WERI-Rb-1 (cell line): ENCODE results near the gene HTR2A.
"Not testable (repeated sequence)": the region's sequence is repeated elsewhere in the genome, so short reads cannot be mapped to it uniquely, and the experiment has no call there.

Experiments
- DNase-seq: peaks from one replicate; pipeline ENCODE4 v3.0.0-alpha.2; 2020
- H3K27ac ChIP-seq: fragments of 250-450 bp; sonication (Bioruptor Pico); 2 replicates; pipeline ENCODE4 v1.5.1; 2020; ENCODE audit warnings: mild to moderate bottlenecking, moderate library complexity
- H3K27me3 ChIP-seq: fragments of 250-450 bp; sonication (Bioruptor Pico); 2 replicates; pipeline ENCODE4 v1.5.1; 2021; ENCODE audit warnings: mild to moderate bottlenecking, low read depth, moderate library complexity; ENCODE audit not compliant: insufficient read depth, severe bottlenecking
- H3K36me3 ChIP-seq: fragments of 250-450 bp; sonication (Bioruptor Pico); 2 replicates; pipeline ENCODE4 v1.5.1; 2020; ENCODE audit warnings: mild to moderate bottlenecking, moderate library complexity
- H3K4me3 ChIP-seq: 2 replicates; pipeline ENCODE4 v1.5.1; 2011; ENCODE audit warnings: low read depth, mild to moderate bottlenecking, control low read depth, low read length
- H3K9me3 ChIP-seq: fragments of 250-450 bp; sonication (Bioruptor Pico); 2 replicates; pipeline ENCODE4 v1.5.1; 2021; ENCODE audit warnings: mild to moderate bottlenecking, moderate library complexity; ENCODE audit not compliant: severe bottlenecking
- CTCF ChIP-seq: IDR thresholded peaks from 2 replicates; pipeline ENCODE4 v1.5.1; 2011; ENCODE audit warnings: low read depth, mild to moderate bottlenecking, control low read depth, inconsistent platforms, low read length

The HTR2A gene

GRCh38 chr13:46822551-46822950 is 74.3 kb downstream of the HTR2A start:
- H3K4me3 ChIP-seq: no peak overlapping the region
- no peak for TF ChIP-seq CTCF

GRCh38 chr13:46817838-46818476 is 78.9 kb downstream of the HTR2A start:
- Histone ChIP-seq H3K27me3 (no peaks in the 10 kb centered on the region), H3K4me3 (no peak overlapping the region), H3K27ac (no peak overlapping the region), H3K9me3 (no peaks in the 10 kb centered on the region), H3K36me3 (no peaks in the 10 kb centered on the region)
- TF ChIP-seq CTCF: no peak
- no peak for DNase-seq

More at GRCh38 chr13:46822551-46822950, 74.3 kb downstream of the HTR2A start:
- peak; percentile 11 for DNase-seq
- Histone ChIP-seq H3K36me3 (no peaks in the 10 kb centered on the region), H3K27ac (no peak overlapping the region), H3K27me3 (no peaks in the 10 kb centered on the region), H3K9me3 (no peaks in the 10 kb centered on the region)

- no peaks in the 10 kb centered on the region for H3K36me3 ChIP-seq
- H3K9me3 ChIP-seq: no peaks in the 10 kb centered on the region
- no peak for TF ChIP-seq CTCF
- no peak overlapping the region for H3K27ac ChIP-seq
- DNase-seq: no peak
- H3K4me3 ChIP-seq: no peak overlapping the region
- no peaks in the 10 kb centered on the region for H3K27me3 ChIP-seq
Observed at GRCh38 chr13:46817095-46817494, 79.8 kb downstream of the HTR2A start.

- Histone ChIP-seq H3K27me3 (no peaks in the 10 kb centered on the region), H3K4me3 (no peak overlapping the region), H3K9me3 (no peaks in the 10 kb centered on the region), H3K27ac (no peak overlapping the region), H3K36me3 (no peaks in the 10 kb centered on the region)
- DNase-seq: no peak
- no peak for TF ChIP-seq CTCF
Observed at GRCh38 chr13:46816371-46816770, 80.5 kb downstream of the HTR2A start.

- Histone ChIP-seq H3K27ac (no peak overlapping the region), H3K27me3 (no peaks in the 10 kb centered on the region), H3K4me3 (no peak overlapping the region), H3K36me3 (no peaks in the 10 kb centered on the region), H3K9me3 (no peaks in the 10 kb centered on the region)
- DNase-seq: no peak
- TF ChIP-seq CTCF: no peak
Observed at GRCh38 chr13:46812301-46812797, 84.5 kb downstream of the HTR2A start.

- TF ChIP-seq CTCF: no peak
- H3K27me3 ChIP-seq: no peaks in the 10 kb centered on the region
- no peaks in the 10 kb centered on the region for H3K9me3 ChIP-seq
- H3K27ac ChIP-seq: no peak overlapping the region
- no peak overlapping the region for H3K4me3 ChIP-seq
- H3K36me3 ChIP-seq: no peaks in the 10 kb centered on the region
- DNase-seq: no peak
Observed at GRCh38 chr13:46810440-46810839, 86.4 kb downstream of the HTR2A start.

- not testable (repeated sequence) for DNase-seq, H3K4me3 ChIP-seq, H3K36me3 ChIP-seq, H3K9me3 ChIP-seq, H3K27ac ChIP-seq, H3K27me3 ChIP-seq
Observed at GRCh38 chr13:46804921-46805320, 91.9 kb downstream of the HTR2A start.
